NK-92 (cell line): Measurements from ENCODE around the gene BSND.
"Not testable (repeated sequence)": the region's sequence is repeated elsewhere in the genome, so short reads cannot be mapped to it uniquely, and the experiment has no call there.

Source experiments
- DNase-seq: peaks from one replicate; lab custom pipeline; 2025; ENCODE audit not compliant: unreplicated experiment; lab: John Stamatoyannopoulos, UW

BSND gene

GRCh38 chr1:55015731-55016620 is 17.2 kb downstream of the BSND start:
- DNase-seq = no peak

GRCh38 chr1:55018395-55018794 is 19.7 kb downstream of the BSND start:
- no peak for DNase-seq

- no peak for DNase-seq
Measured at GRCh38 chr1:55021942-55022546, 23.3 kb downstream of the BSND start.

GRCh38 chr1:55024163-55024562 is 25.4 kb downstream of the BSND start:
- DNase-seq = not testable (repeated sequence)

- not testable (repeated sequence) for DNase-seq
Measured at GRCh38 chr1:55026682-55027081, 27.9 kb downstream of the BSND start.

GRCh38 chr1:55031098-55031497 is 32.4 kb downstream of the BSND start:
- DNase-seq = not testable (repeated sequence)

GRCh38 chr1:55033265-55033614 is 34.5 kb downstream of the BSND start:
- DNase-seq = no peak

GRCh38 chr1:55034476-55035133 is 35.9 kb downstream of the BSND start:
- DNase-seq = no peak

- DNase-seq = no peak
Measured at GRCh38 chr1:55035904-55036303, 37.2 kb downstream of the BSND start.

- DNase-seq = no peak
Measured at GRCh38 chr1:55037733-55038551, 39.2 kb downstream of the BSND start.

GRCh38 chr1:55038552-55038838 is 39.8 kb downstream of the BSND start:
- no peak for DNase-seq

- DNase-seq = no peak
Measured at GRCh38 chr1:55038974-55039341, 40.2 kb downstream of the BSND start.

- no peak for DNase-seq
Measured at GRCh38 chr1:55039342-55040082, 40.8 kb downstream of the BSND start, which contains the start of gene PCSK9. Gene PCSK9 (plus strand): TSS chr1:55039548. CDS start chr1:55039838, 290 bp downstream.

- no peak for DNase-seq
Measured at GRCh38 chr1:55040083-55040932, 41.6 kb downstream of the BSND start.

GRCh38 chr1:55040933-55041494 is 42.3 kb downstream of the BSND start:
- DNase-seq = no peak

- DNase-seq = no peak
Measured at GRCh38 chr1:55041613-55042012, 42.9 kb downstream of the BSND start.

- DNase-seq = no peak
Measured at GRCh38 chr1:55043011-55043410, 44.3 kb downstream of the BSND start.

- DNase-seq = no peak
Measured at GRCh38 chr1:55043726-55044125, 45.0 kb downstream of the BSND start.

- DNase-seq = no peak
Measured at GRCh38 chr1:55044617-55045397, 46.1 kb downstream of the BSND start.
